AML-193 (cell line): Measurements from ENCODE around the gene GABRB1.
A peak's percentile ranks its signal among the peaks of the same experiment; 100 is the strongest.

Experiments used
- DNase-seq, 2 experiments: peaks; one replicate each; lab custom pipeline; 2025; lab: John Stamatoyannopoulos, UW

Gene GABRB1

DNA sequence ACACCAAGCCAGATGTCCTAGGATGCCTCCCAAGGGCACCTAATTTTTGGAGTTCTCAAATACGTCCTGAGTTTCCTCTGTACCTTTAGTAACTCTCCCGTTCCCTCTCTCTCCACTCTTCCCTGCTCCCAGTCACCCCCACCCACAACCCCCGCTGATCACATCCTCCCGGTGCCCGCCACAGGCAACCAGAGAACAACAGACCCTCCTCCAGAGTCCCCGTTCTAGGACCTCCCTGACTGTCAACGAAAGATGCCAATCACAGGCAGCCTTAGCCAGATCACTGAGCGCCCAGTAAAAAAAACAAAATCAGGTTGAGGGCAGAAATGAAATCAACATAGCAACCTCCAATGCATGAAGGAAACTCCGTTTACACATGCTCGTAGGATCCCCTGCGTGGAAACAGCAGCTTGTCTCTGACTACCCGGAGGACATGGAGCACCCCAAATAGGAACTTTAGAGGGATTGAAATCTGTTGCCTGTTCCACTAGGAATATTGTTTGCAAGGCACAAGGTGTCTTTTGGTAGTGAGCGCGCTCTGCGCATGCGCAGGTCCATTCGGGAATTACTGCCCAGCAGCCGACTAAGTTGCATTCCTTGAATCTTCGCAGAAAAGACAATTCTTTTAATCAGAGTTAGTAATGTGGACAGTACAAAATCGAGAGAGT is at the start of gene GABRB1:
TSS of gene GABRB1 (plus strand) at position 557 of the 668 bp plus-strand sequence.
- no peak for DNase-seq

DNA sequence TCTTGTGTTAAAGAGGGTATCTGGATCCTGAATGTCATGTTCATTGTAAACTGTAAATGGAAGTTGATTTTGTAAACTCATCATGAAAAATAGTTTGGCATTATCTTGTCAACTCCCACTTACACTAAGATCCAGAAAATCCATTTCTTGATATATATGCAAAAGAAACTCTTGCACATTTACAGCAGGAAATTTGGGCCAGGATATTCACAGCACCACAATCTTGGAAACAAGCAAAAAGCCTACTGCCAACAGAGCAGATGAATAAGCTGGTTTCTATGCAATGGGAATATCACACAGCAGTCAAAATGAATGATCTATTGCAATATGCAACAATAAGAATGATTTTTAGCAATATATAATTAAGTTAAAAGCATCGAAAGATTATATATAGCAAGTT is 46.6 kb upstream of the GABRB1 start:
- no peak for DNase-seq

DNA sequence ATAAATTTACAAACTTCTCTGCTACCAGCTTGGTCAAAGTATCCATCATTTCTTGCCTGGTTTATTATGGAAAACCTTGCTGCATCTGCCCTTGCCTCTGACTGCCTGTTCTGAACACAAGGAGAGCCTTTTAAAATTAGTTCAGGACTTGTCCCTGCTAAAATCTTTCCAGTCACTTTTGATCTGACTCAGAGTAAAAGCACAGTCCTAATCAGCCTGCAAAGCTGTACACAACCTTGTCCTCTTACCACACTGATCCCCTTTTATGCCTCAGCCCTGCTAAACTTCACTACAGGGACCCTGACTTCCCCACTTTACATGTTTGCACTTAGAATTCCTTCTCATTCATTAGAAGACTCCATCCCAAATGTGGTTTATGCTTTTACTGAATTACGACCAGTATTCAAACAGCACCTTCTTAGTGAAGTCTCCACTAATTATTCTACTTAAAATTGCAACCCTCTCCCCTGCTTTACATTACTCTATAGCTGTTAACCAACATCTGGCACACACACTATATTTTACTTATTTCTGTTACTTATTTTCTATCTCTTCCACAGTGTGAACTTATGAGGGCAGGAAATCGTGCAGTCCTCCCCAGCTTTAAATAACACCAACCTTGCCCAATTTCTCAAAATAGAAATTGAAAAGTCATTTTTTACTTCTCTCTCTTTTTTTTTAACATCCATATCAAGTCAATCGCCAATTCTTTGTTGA is 44.3 kb upstream of the GABRB1 start:
- DNase-seq: no peak

DNA sequence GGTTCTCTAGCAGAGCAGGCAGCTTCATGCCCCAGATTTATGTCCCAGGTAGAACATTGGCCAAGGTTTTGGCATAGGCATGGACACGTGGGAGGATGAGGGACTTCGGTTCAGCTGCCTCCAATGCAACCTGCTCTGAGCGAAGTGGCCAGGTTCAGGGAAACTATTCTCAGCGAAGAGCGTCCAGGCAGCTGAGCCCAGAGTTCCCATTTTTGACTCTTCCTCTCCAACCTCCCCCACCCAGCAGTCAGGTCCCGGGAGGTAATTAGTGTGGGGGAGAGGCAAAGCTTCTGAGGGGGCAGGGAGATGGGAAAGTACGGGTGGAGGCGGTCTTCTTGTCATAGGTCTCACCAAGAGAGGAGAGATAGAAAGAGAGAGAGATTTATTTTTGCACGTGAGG is 39.0 kb upstream of the GABRB1 start:
- DNase-seq: no peak

DNA sequence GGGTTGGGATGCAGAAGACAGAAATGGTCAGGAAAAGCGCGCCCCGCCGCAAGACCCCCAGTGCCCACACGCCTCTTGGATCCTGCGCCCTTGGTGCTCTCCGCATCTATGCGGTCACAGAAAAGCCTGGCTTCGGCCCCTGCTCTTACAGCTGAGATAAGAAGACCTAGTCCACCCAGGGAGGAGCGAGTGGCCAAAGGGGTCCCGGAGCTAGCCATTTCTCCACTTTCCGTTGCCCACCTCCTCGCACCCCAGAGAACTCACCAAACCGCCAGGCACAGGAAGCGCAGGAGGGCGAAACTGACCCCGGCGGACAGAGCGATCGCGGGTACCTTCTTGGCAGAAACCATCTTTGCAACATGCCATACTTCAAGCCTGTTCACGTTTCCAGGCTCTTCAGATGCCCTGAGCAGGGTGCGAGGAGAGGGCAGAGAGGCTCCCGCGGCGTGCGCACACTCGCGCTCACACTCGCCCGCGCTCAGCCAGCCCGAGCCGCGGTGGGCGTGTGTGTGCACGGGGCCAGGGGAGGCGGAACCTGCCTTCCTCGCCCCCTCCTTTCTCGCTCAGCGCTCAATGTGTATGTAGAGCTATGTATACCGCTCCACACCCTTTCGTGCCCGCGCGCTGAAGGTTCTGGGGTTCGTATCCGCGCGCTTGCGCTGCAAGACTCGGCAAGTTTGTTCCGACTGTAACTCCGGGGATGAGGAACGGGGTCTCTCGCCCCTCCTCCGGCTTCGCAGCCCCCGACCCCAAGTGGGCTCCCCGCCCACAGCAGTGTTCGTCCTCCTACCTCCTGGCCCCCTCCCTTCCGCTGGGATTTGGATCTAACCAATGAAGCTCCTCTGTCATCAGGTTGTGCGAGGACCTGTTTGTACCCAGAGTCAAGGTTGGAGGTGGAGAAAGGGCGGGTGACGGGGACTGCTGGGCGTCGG is 38.0 kb upstream of the GABRB1 start, which contains the start of gene GABRA4:
TSS of gene GABRA4 (minus strand) at position 507 of the 932 bp plus-strand sequence. CDS start at position 350, 157 bp downstream.
- DNase-seq: no peak

DNA sequence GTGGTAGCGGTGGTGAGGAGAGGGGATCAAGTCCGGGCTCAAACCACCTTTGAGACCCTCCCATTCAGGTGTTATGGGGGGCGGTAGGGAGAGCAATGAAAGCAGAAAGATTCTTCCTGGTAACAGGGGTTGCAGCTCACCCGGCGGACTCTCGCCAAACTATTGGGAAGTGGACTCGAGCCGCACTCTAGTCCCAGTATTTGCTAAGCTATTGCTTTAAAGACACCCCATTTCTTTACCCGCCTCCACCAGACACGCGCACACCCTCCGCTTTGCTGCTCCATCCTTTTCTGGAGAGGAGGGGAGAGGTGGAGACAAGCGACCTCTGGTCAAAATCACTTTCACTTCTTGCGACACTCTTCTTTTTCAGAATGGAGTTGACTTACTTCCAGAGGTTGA is 37.4 kb upstream of the GABRB1 start:
- no peak for DNase-seq

DNA sequence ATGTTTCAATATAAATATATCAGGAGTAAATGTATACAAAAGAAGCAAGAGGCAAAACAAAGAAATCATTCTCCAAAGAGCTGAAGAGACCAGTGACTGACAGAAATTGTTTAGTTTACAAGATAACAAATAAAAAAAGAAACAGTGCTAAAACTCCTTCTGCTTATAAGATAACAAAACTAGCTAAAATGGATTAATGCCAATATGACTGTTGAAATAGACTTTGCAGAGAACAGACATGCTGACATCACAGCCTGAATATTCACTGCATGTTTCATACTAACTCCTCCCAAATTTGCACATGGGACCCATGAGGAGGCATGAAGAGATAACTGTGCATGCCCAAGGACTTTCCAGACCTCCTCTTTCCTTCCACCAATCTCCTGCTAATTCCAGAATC is 31.8 kb upstream of the GABRB1 start:
- no peak for DNase-seq

DNA sequence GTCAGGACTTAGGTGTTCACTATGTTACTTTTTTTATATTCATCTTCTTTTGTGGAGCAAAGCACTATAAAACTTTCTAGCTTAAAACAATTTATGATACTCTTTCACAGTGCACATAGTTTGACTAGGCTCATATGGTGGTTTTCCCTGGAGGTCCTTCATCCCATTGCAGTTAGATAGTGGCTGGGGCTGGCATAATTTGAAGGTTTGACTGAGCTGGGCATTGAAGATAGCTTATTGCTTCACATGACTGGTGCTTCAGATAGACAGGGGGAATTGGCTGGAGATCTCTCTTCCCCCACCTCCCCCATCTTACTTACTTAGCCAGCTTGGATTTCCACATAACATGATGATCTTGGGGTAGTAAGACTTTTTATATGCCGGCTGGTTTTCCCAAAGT is 31.0 kb upstream of the GABRB1 start:
- no peak for DNase-seq

DNA sequence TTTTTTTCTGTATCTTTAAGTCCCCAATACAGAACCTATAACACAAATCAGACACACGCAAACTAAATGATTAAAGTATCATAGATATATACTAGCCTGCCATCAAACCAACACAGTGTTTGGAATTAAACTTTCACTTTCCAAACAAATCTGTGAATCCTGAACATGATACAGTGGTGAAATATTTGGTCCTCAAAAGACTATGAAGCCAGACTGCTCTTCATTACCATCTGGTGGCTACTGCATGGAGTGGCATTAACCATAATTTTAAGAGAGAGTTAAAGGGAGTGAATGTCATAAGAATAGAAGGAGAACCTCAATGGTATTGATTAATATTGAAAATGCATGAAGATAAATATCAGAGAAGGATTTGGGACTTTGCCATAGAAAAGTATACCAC is 28.8 kb upstream of the GABRB1 start:
- no peak for DNase-seq

DNA sequence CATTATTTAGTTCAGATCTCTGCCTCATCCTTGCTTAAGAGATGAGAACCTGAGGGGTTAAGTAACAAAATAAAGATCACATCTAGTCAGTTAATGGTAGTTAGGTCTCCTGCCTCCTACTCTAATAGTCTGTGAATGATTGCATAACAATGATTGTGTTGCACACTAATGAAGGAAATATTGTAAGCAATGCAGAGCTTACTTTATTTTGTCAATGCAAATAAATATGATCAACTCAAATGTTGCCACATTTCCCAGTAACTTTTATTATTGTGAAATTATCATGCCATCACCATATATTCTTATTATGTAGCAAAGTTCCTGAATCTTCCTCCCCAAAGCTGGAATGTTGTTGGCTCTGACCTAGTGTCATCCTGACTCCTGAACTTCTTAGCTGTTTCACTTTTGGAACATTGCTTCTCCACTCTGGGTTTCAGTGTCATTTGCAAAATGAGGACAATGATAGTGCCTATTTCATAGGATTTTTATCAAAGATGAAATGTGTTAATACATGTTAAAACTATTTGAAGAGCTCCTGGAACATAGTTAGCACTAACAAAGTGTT is 20.9 kb upstream of the GABRB1 start:
- DNase-seq: peak in 1 of 2 experiments; percentile 15

DNA sequence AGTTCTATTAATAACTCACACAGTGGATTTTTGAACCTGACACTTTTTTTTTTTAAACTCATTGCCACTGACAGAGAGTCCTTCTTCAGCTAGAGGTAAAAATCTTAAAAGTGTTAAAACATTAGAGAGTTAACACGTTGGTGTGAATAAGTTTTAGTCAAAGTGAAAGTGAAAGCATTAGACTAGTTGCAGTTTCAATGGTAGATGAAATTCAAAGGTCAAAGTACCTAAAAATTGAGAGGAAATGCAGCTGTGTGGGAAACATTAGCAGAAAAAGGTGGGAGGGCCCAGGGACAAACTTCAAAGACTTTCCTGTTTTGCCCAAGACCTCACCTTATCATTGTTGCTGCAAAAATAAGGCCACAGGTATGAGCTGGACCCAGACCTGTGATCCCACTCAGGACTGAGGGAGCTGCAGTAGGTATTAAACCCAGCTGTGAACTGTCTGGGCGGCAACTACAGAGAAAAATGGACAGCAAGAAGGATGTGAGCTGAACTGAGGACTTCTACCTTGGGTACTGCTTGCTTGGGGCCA is 20.4 kb upstream of the GABRB1 start:
- DNase-seq: peak in 1 of 2 experiments; percentile 17

DNA sequence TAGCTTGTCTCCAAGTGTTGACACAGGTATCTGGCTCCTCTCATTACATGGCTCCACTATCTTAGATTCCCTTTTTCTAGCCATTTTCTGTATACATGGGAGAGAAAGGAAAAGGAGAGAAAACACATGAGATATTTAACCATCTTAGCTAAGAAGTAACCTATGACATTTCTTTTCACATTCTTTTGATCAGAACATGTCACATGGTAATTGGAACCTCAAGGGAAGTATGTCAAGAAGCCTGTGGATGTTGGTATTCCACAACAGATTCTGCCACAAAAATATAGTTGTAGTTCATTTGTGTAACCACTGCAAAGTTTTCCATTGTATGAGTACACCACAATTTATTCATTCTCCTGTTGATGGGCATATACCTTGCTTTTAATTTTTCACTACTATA is 18.7 kb upstream of the GABRB1 start:
- no peak for DNase-seq

DNA sequence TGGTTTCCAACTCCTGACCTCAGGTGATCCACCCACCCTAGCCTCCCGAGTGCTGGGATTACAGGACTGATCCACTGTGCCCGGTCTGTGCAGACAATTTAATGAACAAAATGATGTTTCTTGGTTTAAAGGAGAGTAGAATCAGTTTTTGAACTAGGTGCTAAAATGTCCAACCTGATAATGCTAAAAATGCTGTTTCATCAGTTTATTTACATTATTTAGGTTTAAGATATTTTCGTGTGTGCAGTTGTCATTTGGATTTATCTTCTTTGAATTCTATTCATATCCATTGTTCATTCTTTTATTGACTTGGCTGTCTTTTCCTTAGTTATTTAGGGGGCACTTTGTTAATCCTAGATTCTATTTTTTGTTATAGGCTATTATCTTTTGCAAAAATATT is 18.0 kb upstream of the GABRB1 start:
- DNase-seq: no peak

DNA sequence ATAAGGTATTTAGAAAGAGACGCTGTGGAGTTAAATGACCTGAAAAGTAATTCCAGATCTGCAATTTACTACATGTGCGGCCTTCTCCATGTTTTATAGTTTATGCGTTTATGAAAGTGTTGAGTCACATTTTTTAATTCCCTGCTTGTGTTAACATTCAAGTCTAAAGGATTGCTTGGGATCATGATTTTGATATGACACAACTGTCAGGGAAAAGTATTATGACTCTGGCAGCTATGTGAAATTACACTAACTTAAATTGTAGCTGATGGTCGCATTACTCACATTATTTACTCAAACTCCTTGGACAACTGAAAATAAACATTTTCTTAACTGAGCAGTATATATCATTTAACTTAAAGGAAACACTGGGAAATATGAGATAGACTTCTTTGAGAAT is 14.3 kb upstream of the GABRB1 start:
- no peak for DNase-seq

DNA sequence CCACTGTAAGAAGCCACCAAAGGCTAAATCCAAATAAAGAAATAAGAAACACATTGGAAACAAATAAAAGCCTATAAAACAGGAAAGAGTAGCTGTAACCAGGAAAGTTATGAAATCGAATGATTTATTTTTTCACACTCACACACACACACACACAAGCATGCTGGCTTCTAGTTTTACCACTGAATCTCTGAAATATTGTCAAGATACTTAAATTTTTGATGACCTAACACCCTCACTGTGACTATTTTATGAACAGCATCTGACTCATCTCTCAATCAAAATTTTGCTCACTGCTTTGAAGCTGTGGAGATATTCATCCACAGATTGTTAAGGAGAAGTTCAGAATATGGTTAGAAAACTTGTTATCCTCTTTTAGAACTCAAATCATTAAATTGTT is 13.9 kb upstream of the GABRB1 start:
- DNase-seq: no peak

DNA sequence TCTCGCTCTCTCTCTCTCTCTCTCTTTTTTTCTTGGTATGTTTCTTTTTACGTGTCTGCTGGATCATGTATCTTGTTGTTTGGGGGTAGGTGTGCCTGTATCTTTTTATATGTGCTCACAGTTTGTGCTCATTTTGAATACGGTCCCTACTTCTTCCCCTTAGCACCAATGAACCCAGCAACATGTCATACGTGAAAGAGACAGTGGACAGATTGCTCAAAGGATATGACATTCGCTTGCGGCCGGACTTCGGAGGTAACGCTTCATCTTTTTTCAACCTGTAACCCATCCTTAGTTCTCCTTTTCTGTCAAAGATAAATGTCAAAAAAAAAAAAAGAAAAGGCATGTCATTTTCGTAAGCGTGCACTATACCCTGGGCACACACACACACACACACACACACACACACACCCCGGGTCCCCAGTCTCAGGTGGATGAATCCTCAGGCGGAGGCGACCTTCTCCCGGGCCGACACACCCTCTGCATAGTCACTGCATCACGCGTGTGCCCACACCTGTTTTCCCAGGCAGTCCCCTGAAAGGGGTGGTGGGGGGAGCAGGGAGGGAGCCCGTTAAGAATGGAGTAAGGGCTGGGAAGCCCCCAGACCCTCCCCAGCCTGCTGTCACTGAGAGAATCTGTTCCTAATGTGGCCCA is 511 bp downstream of the GABRB1 start:
- no peak for DNase-seq

DNA sequence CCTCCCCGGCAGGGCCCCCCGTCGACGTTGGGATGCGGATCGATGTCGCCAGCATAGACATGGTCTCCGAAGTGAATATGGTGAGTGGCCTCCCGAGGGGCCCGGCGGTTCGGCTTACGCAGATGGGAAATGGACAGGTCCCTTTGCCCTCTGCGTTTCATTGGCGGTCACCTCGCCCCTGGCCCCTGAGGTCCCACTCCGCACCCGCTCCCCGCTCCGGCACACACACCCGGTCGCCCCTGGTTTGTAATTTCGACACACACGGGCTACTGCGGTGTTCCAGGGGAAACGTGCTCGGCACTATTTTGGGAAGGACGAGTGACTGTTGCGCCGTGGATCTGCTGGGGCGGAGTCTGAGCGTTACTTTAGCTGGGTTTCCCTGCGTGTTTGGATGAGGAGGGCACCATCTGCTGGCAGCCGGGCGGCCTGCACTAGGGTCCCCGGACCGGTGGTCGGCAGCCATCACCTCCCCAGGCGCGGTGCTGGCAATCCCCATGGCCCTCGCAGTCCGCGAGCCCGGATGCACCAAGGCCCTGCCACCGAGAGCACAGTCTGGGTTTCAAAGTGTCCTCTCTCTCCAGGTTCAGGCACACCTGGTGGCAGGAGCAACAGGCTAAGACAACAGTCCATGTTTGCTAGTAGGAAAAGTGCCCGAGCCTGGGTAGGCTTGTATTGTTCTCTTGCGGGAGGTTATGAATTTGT is 1.2 kb downstream of the GABRB1 start:
- DNase-seq: no peak

DNA sequence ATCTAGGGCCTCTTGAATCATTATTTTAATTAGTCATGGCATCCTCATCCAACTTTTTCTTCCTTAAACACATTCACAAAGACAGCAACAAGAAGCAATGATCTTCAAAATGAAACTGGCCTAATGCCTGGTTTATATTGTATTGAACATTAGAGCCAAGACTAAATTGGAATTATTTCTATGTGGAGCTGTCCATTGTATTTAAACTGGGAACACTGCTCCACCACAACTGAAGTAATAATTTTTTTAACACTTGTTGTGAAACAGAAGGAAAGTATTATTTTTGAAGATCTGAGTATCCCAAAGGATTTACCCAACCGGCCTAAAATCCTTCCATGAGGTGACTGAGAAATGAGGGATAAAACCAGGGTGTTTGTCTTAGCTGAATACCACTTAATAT is 6.9 kb downstream of the GABRB1 start:
- no peak for DNase-seq

DNA sequence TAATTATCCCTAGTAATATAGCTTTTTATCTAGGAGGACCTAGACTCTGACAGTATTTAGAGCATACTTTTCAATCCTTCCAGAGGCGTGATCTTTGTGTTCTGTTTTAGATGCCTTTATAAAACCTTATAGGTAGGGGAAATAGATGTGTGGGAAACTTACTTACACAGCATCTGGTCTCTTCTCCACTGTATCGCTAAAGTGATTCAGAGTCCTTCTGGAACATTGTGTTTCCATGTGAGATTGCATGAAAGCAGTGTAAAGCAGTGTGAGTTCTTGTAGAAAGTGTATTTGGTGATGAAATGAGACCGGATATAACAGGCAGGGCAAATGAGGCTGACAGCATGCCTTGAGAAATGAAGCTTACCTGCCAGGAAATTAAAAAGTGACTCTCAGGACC is 9.5 kb downstream of the GABRB1 start:
- no peak for DNase-seq

DNA sequence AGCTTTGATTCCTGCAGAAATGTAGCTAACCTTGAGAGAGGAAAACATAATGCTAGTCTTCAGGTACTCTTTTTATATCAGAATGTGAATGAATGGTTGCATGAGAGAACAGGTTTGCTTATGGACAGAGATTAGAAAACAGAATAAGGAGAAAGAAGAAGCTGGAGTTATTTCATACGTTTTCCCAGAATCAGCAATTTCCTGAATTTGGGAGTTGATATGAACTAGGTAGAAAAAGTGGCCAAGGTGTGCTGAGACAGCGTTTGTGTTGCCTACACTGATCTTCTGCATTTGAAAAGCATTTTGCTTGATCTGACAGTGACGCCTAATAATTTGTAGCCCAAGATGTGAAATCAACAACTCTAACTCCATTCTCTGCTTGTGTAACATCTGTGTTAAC is 12.5 kb downstream of the GABRB1 start:
- no peak for DNase-seq

DNA sequence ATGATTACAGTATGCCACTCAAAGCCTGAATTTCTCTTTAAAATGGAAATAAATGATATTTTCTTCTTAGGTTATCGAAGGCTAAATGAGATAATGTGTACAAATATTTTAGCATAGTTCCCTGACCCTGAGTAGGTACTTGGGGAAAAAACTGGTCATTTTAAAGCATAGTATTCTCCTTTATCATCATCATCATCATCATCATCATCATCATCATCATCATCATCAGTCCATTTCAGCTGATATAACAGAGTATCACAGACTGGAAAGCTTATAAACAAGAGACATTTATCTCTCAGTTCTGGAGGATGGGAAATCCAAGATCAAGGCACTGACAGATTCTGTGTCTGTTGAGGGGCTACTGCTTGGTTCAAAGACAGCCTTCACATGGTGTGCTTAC is 13.9 kb downstream of the GABRB1 start:
- DNase-seq: no peak
